Measurements from ENCODE around the gene PRDM10. TPM values are rescaled to one million over a fixed set of nuclear protein-coding genes. Genes with fewer than 3 reads are reported as not detected.

The PRDM10 gene
- total RNA-seq, 4 donors from 2014 or later = 11.3 to 22.4 (median 15.5) TPM

DNA sequence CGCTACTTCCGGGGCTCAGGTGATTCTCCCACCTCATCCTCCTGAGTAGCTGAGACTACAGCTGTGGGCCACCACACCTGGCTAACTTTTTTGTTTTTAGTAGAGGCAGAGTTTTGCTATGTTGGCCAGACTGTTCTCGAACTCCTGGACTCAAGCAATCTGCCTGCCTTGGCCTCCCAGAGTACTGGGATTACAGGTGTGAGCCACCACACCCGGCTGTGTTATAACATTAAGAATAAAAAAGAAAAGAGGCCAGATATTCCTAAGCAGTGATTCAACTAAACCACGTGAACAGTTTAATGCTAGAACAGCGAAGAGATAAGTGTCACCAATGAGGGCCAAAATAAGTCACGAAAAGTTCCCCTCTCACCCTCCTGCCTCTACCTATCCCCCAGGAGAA is 3.7 kb downstream of the PRDM10 start:
- peak overlapping the region; percentile 99 to 100 (median 100) for H3K27ac ChIP-seq
- in situ Hi-C loops (cut with MboI; ENCODE audit: low pct_ligation_motif_present in 1 of 4, low pct_unique_long_range_greater_than_20kb in 1 of 4, low sequenced_read_pairs in 3 of 4) = loop anchor here in 1 of 4 donors (10.0 to 25.0 kb wide), 2 partner anchors 136 to 913 kb away; partner anchors contain the start of gene SNX19
- WGBS, 2 donors (ENCODE audit: low coverage in 1 of 2) = 68 to 84% methylated on average over 4 to 7 of the region's 7 CpGs
- no peaks in the 10 kb centered on the region for H3K36me3 ChIP-seq
- no peak for DNase-seq
- TF ChIP-seq EP300 (IDR thresholded peaks at IDR 0.05; ENCODE audit: low read depth) (no peak), POLR2AphosphoS5 (IDR thresholded peaks at IDR 0.05) (no peak), POLR2A (IDR thresholded peaks at IDR 0.05) (no peak)
- TF ChIP-seq, protein P1, sequence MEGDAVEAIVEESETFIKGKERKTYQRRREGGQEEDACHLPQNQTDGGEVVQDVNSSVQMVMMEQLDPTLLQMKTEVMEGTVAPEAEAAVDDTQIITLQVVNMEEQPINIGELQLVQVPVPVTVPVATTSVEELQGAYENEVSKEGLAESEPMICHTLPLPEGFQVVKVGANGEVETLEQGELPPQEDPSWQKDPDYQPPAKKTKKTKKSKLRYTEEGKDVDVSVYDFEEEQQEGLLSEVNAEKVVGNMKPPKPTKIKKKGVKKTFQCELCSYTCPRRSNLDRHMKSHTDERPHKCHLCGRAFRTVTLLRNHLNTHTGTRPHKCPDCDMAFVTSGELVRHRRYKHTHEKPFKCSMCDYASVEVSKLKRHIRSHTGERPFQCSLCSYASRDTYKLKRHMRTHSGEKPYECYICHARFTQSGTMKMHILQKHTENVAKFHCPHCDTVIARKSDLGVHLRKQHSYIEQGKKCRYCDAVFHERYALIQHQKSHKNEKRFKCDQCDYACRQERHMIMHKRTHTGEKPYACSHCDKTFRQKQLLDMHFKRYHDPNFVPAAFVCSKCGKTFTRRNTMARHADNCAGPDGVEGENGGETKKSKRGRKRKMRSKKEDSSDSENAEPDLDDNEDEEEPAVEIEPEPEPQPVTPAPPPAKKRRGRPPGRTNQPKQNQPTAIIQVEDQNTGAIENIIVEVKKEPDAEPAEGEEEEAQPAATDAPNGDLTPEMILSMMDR (IDR thresholded peaks at IDR 0.05) = no peak
- H3K4me3 ChIP-seq = no peak overlapping the region
- no peaks in the 10 kb centered on the region for H3K27me3 ChIP-seq
- no peaks in the 10 kb centered on the region for H3K9me3 ChIP-seq
- H3K4me1 ChIP-seq = peaks cover 21 to 56% (median 48%) of the 10 kb centered on the region in 4 donors
- intact Hi-C loops (cut with DNase I; ENCODE audit: low total_unique reads) = no loop called here

DNA sequence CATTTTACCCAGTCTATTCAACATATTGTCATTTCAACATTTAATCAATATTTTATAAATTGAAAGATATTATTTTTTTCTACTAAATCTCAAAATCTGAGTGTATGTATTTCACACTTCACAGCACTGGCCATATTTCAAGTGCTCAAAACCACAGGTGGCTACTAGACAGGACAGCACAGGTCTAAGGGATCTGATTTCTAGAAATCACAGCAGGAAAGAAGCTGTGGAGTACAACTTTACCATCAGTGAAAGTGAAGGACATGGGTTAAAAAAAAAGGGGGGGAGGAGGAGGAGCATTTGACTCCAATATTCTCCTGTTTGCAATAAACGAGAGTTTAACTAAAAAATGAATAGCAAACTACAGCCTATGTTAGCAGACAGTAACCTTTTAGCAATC is 4.5 kb downstream of the PRDM10 start:
- Histone ChIP-seq H3K36me3 (no peaks in the 10 kb centered on the region), H3K27me3 (no peaks in the 10 kb centered on the region), H3K9me3 (no peaks in the 10 kb centered on the region), H3K4me3 (no peak overlapping the region), H3K27ac (peak overlapping the region; percentile 99 to 100 (median 100)), H3K4me1 (peaks cover 19 to 55% (median 46%) of the 10 kb centered on the region in 4 donors)
- TF ChIP-seq, protein P1 (IDR thresholded peaks at IDR 0.05) = no peak
- no peak for TF ChIP-seq POLR2AphosphoS5 (IDR thresholded peaks at IDR 0.05)
- TF ChIP-seq POLR2A (IDR thresholded peaks at IDR 0.05) = no peak
- no peak for TF ChIP-seq EP300 (IDR thresholded peaks at IDR 0.05; ENCODE audit: low read depth)
- no peak for DNase-seq
- 45 to 46% methylated on average over 1 of the region's 1 CpG for WGBS, 2 donors (ENCODE audit: low coverage in 1 of 2)
- in situ Hi-C loops (cut with MboI; ENCODE audit: low pct_ligation_motif_present in 1 of 4, low pct_unique_long_range_greater_than_20kb in 1 of 4, low sequenced_read_pairs in 3 of 4) (loop anchor here in 1 of 4 donors (10.0 to 25.0 kb wide), 2 partner anchors 137 to 914 kb away; partner anchors contain the start of gene SNX19), intact Hi-C loops (cut with DNase I; ENCODE audit: low total_unique reads) (no loop called here)

DNA sequence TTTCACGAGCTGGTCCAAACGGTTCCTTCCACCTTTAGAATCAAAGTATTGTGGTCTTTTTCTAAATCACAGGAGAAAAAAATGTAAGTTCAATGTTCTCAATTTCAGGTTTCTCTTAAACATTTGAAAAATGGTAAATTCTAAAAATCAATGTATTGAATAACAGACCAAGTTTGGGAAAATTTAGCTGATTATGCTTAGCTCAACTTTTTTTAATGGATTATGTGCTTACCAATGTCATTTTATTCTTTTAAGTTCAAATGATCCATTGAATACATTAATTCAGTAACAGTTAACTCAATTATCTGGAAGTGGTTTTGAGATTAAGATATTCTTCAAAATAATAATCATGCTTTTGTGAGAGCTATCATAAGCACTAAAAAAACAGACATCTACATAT is 5.1 kb downstream of the PRDM10 start:
- no peak for TF ChIP-seq POLR2AphosphoS5 (IDR thresholded peaks at IDR 0.05)
- intact Hi-C loops (cut with DNase I; ENCODE audit: low total_unique reads) = no loop called here
- no peaks in the 10 kb centered on the region for H3K27me3 ChIP-seq
- 74 to 79% methylated on average over 2 of the region's 2 CpGs for WGBS, 2 donors (ENCODE audit: low coverage in 1 of 2)
- in situ Hi-C loops (cut with MboI; ENCODE audit: low pct_ligation_motif_present in 1 of 4, low pct_unique_long_range_greater_than_20kb in 1 of 4, low sequenced_read_pairs in 3 of 4) = loop anchor here in 1 of 4 donors (10.0 to 25.0 kb wide), 2 partner anchors 137 to 915 kb away; partner anchors contain the start of gene SNX19
- no peaks in the 10 kb centered on the region for H3K9me3 ChIP-seq
- peaks cover 20 to 61% (median 51%) of the 10 kb centered on the region in 4 donors for H3K4me1 ChIP-seq
- no peak overlapping the region for H3K4me3 ChIP-seq
- H3K36me3 ChIP-seq = no peaks in the 10 kb centered on the region
- H3K27ac ChIP-seq = peak overlapping the region; percentile 52 to 100 (median 68)
- no peak for DNase-seq

DNA sequence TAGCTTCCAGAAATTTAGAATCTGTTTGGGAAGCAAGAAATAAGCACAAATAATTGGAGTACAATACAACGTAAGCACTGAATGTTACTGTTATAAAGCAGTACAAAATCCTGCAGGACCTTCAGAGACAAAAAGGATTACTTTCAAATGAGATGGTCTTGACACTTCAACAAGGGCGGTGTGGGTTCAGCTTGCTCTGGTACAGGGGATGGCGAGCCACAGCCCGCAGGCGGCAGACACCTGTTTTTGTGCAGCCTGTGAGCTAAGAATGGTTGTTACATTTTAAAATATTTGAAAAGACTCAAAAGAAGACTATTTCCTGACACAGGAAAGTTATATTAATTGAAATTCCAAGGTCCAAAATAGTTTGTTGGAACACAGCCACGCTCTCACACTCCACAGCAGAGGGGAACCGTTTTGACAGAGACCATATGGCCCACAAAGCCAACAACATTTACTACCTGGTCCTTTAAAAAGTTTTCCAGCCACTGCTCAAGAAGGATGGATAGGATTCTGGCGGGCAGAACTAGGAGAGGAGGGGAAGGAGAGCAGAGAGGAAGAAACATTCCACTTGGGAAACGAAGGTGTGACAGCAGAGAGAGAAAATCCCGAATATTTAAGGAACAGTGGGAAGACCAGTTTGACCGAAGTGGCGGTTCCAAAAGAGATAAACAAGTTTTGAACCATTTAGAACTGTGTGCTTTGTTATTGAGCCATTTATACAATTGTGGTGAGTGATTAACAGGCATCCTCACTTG is 6.3 kb downstream of the PRDM10 start:
- in situ Hi-C loops (cut with MboI; ENCODE audit: low pct_ligation_motif_present in 1 of 4, low pct_unique_long_range_greater_than_20kb in 1 of 4, low sequenced_read_pairs in 3 of 4) (loop anchor here in 1 of 4 donors (10.0 to 25.0 kb wide), 2 partner anchors 139 to 916 kb away; partner anchors contain the start of gene SNX19), intact Hi-C loops (cut with DNase I; ENCODE audit: low total_unique reads) (no loop called here)
- Histone ChIP-seq H3K36me3 (no peaks in the 10 kb centered on the region), H3K4me1 (peaks cover 26 to 68% (median 55%) of the 10 kb centered on the region in 4 donors), H3K27me3 (no peaks in the 10 kb centered on the region), H3K27ac (peak overlapping the region; percentile 52 to 72 (median 64)), H3K9me3 (no peaks in the 10 kb centered on the region), H3K4me3 (no peak overlapping the region)
- 49 to 58% methylated on average over 10 to 12 of the region's 12 CpGs for WGBS, 2 donors (ENCODE audit: low coverage in 1 of 2)
- no peak for DNase-seq
- TF ChIP-seq EP300 (IDR thresholded peaks at IDR 0.05; ENCODE audit: low read depth) (no peak), POLR2AphosphoS5 (IDR thresholded peaks at IDR 0.05) (peak in 1 of 3 donors; percentile 24)

DNA sequence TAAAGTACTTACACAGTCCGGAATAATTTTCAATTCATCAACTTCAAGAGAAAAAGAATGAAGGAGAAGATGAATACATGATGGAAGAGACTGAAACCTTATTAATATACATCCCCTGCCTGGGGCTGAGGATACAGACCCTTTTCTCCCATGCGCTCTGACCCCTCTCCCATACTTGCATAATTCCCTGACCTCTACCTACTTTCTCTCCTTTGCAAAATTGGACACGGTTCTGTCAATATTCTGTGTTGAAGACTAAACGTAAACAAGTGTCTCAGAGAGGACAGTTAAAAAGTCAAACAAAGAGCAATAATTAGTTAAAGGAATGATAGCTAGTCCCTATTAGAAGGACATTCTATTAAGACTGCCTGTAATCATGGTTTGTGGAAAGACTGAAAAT is 7.5 kb downstream of the PRDM10 start:
- no peak overlapping the region for H3K4me3 ChIP-seq
- H3K27ac ChIP-seq = no peak overlapping the region
- in situ Hi-C loops (cut with MboI; ENCODE audit: low pct_ligation_motif_present in 1 of 4, low pct_unique_long_range_greater_than_20kb in 1 of 4, low sequenced_read_pairs in 3 of 4) (loop anchor here in 1 of 4 donors (10.0 to 25.0 kb wide), 2 partner anchors 140 to 917 kb away; partner anchors contain the start of gene SNX19), intact Hi-C loops (cut with DNase I; ENCODE audit: low total_unique reads) (no loop called here)
- TF ChIP-seq POLR2AphosphoS5 (IDR thresholded peaks at IDR 0.05) (no peak), EP300 (IDR thresholded peaks at IDR 0.05; ENCODE audit: low read depth) (no peak), POLR2A (IDR thresholded peaks at IDR 0.05) (no peak)
- TF ChIP-seq, protein P1 (IDR thresholded peaks at IDR 0.05) = no peak
- 86 to 88% methylated on average over 4 of the region's 4 CpGs for WGBS, 2 donors (ENCODE audit: low coverage in 1 of 2)
- H3K27me3 ChIP-seq = no peaks in the 10 kb centered on the region
- peaks cover 16 to 64% (median 44%) of the 10 kb centered on the region in 4 donors for H3K4me1 ChIP-seq
- H3K9me3 ChIP-seq = no peaks in the 10 kb centered on the region
- no peak for DNase-seq
- H3K36me3 ChIP-seq = no peaks in the 10 kb centered on the region
